ENCODE measurements around the gene SMCR8. TPM values are rescaled to one million over a fixed set of nuclear protein-coding genes. Genes with fewer than 3 reads are reported as not detected.
A peak's percentile ranks its signal among the peaks of the same experiment; 100 is the strongest.

The SMCR8 gene
- total and polyA plus RNA-seq, 2 of the 13 experiments (the other 11 are each of a cell fraction or from before 2014, with no cell fraction given), result 7.6 to 11.8 TPM

GRCh38 chr17:18314731-18315561 lies at the start of gene SMCR8, which contains the start of gene TOP3A (continued):
- no peak for TF ChIP-seq TIGD3 (CRISPR knock-in tag; IDR thresholded peaks at IDR 0.05; ENCODE audit: borderline replicate concordance)
- TF ChIP-seq MLX (CRISPR knock-in tag; IDR thresholded peaks at IDR 0.05), result no peak
- TF ChIP-seq CSRNP1 (CRISPR knock-in tag; IDR thresholded peaks at IDR 0.05), result peak; percentile 40; the same call in 1 of the 2 replicates
- no peak for TF ChIP-seq SNRNP70 (IDR thresholded peaks at IDR 0.05; ENCODE audit: low read depth, low read length)
- no peak for TF ChIP-seq REXO4 (CRISPR knock-in tag; IDR thresholded peaks at IDR 0.05; ENCODE audit: borderline replicate concordance)
- peak; percentile 18; the same call in 1 of the 2 replicates for TF ChIP-seq FOXC1 (CRISPR knock-in tag; IDR thresholded peaks at IDR 0.05; ENCODE audit: borderline replicate concordance)
- TF ChIP-seq NR2C2 (CRISPR knock-in tag; IDR thresholded peaks at IDR 0.05; ENCODE audit: borderline replicate concordance), result peak; percentile 99
- TF ChIP-seq CREB3 (CRISPR knock-in tag; IDR thresholded peaks at IDR 0.05), result no peak
- no peak for TF ChIP-seq AKNA (CRISPR knock-in tag; IDR thresholded peaks at IDR 0.05; ENCODE audit: borderline replicate concordance)
- no peak for TF ChIP-seq RARG (CRISPR knock-in tag; IDR thresholded peaks at IDR 0.05; ENCODE audit: low read depth)
- no peak for TF ChIP-seq LCORL (IDR thresholded peaks at IDR 0.05)
- no peak for TF ChIP-seq LCORL (CRISPR knock-in tag; IDR thresholded peaks at IDR 0.05)
- TF ChIP-seq GZF1 (CRISPR knock-in tag; IDR thresholded peaks at IDR 0.05), result peak; percentile 49; the same call in 1 of the 2 replicates
- no peak for TF ChIP-seq ZNF672 (CRISPR knock-in tag; IDR thresholded peaks at IDR 0.05)
- TF ChIP-seq CREBL2 (CRISPR knock-in tag; IDR thresholded peaks at IDR 0.05; ENCODE audit: borderline replicate concordance), result peak; percentile 70; the same call in 1 of the 2 replicates
- 0 out of 2 replicates have a peak, but pooled peaks have one; percentile 28 for TF ChIP-seq DNMT3B (CRISPR knock-in tag; conservative IDR thresholded peaks at IDR 0.05)
- TF ChIP-seq ZBTB37 (CRISPR knock-in tag; IDR thresholded peaks at IDR 0.05), result 0 out of 2 replicates have a peak, but pooled peaks have one; percentile 12
